HepG2 (cell line): ENCODE results near the gene UBE2N. TPM values are rescaled to one million over a fixed set of nuclear protein-coding genes. Genes with fewer than 3 reads are reported as not detected.

Source experiments
- ATAC-seq: fragments of 200-7000 bp; cut with Tn5 transposase; 3 replicates; pipeline ENCODE4 v1.9.1; 2020; ENCODE audit warnings: mild to moderate bottlenecking, moderate library complexity
- BruUV-seq: library from RNA; stranded (reverse); fragments of 400-500 nt; replicated peaks from 2 replicates; lab custom pipeline; 2021; lab: Mats Ljungman, UMichigan
- CTCF ChIA-PET: fragments of 300-600 bp; formaldehyde crosslinking; extraction: SDS; loops from one replicate; lab custom pipeline; 2021; ENCODE audit warnings: low total read pairs, inconsistent platforms, low intra/inter-chr PET ratio; lab: Yijun Ruan, JAX
- POLR2A ChIA-PET: fragments of 350-600 bp; sonication (Branson Sonifier 250); formaldehyde crosslinking; loops from one replicate; lab custom pipeline; 2020; ENCODE audit warnings: antibody characterized with exemption, inconsistent platforms; lab: Yijun Ruan, JAX
- DNase-seq: peaks from one replicate; pipeline ENCODE4 v3.0.0-alpha.2; 2015; ENCODE audit warnings: low spot score
- FAIRE-seq: peaks from 3 replicates; lab custom pipeline; 2011; peaks lifted over from hg19 to GRCh38; lab: Jason Lieb, UNC
- H2AFZ ChIP-seq: one replicate; pipeline ENCODE4 v1.6.1; 2011; ENCODE audit warnings: low read length, inconsistent platforms
- H3K27ac ChIP-seq: fragments of 300-600 bp; 3 replicates; pipeline ENCODE4 v1.8.0; 2011; ENCODE audit warnings: mixed run types, mild to moderate bottlenecking, mixed read lengths, low read length, inconsistent platforms; ENCODE audit not compliant: insufficient read depth; ENCODE audit errors: extremely low read length
- H3K27me3 ChIP-seq, 2 experiments: fragments of 200-600 bp in 1 of 2; 2 replicates in 1 of 2; 3 replicates in 1 of 2; pipeline versions ENCODE4 v1.6.0 to v1.8.0; 2011; ENCODE audit warnings: low read length in 2 of 2, mild to moderate bottlenecking in 2 of 2, moderate library complexity in 2 of 2, inconsistent platforms in 1 of 2; ENCODE audit not compliant: insufficient read depth in 2 of 2, control insufficient read depth in 1 of 2
- H3K36me3 ChIP-seq, 2 experiments: fragments of 200-600 bp in 1 of 2; replicated peaks in 1 of 2; 2 replicates in 1 of 2; 3 replicates in 1 of 2; pipeline versions ENCODE4 v1.5.1 to v1.8.0; 2011; ENCODE audit warnings: low read length in 2 of 2, inconsistent platforms in 1 of 2; ENCODE audit not compliant: insufficient read depth in 2 of 2, control insufficient read depth in 1 of 2
- H3K4me1 ChIP-seq: 2 replicates; pipeline ENCODE4 v1.5.1; 2012; ENCODE audit warnings: low read length, inconsistent platforms; ENCODE audit not compliant: insufficient read depth
- H3K4me2 ChIP-seq: 2 replicates; pipeline ENCODE4 v1.6.0; 2011; ENCODE audit warnings: low read depth, low read length, inconsistent platforms
- H3K4me3 ChIP-seq, 3 experiments: fragments of 200-600 bp in 1 of 3; sonication (generic), shearing (Covaris generic) in 1 of 3; replicated peaks in 1 of 3; 2 replicates each; pipeline ENCODE4 v1.5.1; 2011 to 2016; ENCODE audit warnings: low read length in 3 of 3, inconsistent platforms in 2 of 3, low read depth in 2 of 3, mild to moderate bottlenecking in 2 of 3, control low read depth in 1 of 3, mixed read lengths in 1 of 3; ENCODE audit not compliant: insufficient read depth in 1 of 3
- H3K79me2 ChIP-seq: one replicate; pipeline ENCODE4 v1.6.1; 2011; ENCODE audit warnings: low read length, inconsistent platforms; ENCODE audit not compliant: insufficient read depth
- H3K9ac ChIP-seq: 2 replicates; pipeline ENCODE4 v1.6.0; 2011; ENCODE audit warnings: mild to moderate bottlenecking, low read depth, low read length, inconsistent platforms; ENCODE audit not compliant: insufficient read depth
- H3K9me3 ChIP-seq: 2 replicates; pipeline ENCODE4 v1.5.1; 2012; ENCODE audit warnings: mild to moderate bottlenecking, low read length
- H4K20me1 ChIP-seq: 2 replicates; pipeline ENCODE4 v1.6.0; 2011; ENCODE audit warnings: inconsistent platforms, mild to moderate bottlenecking, low read length, moderate library complexity; ENCODE audit not compliant: insufficient read depth
- AGO2 ChIP-seq: fragments of 200-400 bp; formaldehyde crosslinking; optimal IDR thresholded peaks from 2 replicates; pipeline ENCODE3; 2017; ENCODE audit warnings: mild to moderate bottlenecking, low read depth, low read length, moderate library complexity
- ARID5B ChIP-seq: IDR thresholded peaks from 2 replicates; pipeline ENCODE4 v1.4.0; 2020; ENCODE audit warnings: mild to moderate bottlenecking, missing genetic modification reagents
- ATRX ChIP-seq: sonication (generic); formaldehyde crosslinking; IDR thresholded peaks from 2 replicates; pipeline ENCODE4 v1.4.0; 2020; ENCODE audit warnings: missing genetic modification reagents, borderline replicate concordance
- CCDC6 ChIP-seq: sonication (generic); formaldehyde crosslinking; IDR thresholded peaks from 2 replicates; pipeline ENCODE4 v1.8.1; 2022; ENCODE audit warnings: mild to moderate bottlenecking, missing genetic modification reagents, moderate library complexity
- CEBPB ChIP-seq: IDR thresholded peaks from 2 replicates; pipeline ENCODE4 v1.6.1; 2011; ENCODE audit warnings: low read depth, low read length, improper control_type of control experiment, borderline replicate concordance
- CEBPG ChIP-seq: IDR thresholded peaks from 2 replicates; pipeline ENCODE4 v1.6.1; 2016
- GTF3A ChIP-seq: sonication (generic); formaldehyde crosslinking; conservative IDR thresholded peaks from 2 replicates; pipeline ENCODE4 v1.4.0; 2020; ENCODE audit warnings: mild to moderate bottlenecking, missing genetic modification reagents
- NBN ChIP-seq: fragments of 450-650 bp; conservative IDR thresholded peaks from 2 replicates; pipeline ENCODE4 v1.6.1; 2017
- NFYC ChIP-seq: IDR thresholded peaks from 2 replicates; pipeline ENCODE4 v1.6.1; 2016; ENCODE audit warnings: missing genetic modification reagents, missing compliant biosample characterization
- POLR2G ChIP-seq: fragments of 200-400 bp; formaldehyde crosslinking; IDR thresholded peaks from 2 replicates; pipeline ENCODE4 v1.6.1; 2018; ENCODE audit warnings: mild to moderate bottlenecking, low read depth, low read length, moderate library complexity
- TEAD3 ChIP-seq: optimal IDR thresholded peaks from 2 replicates; pipeline ENCODE3; 2016; ENCODE audit warnings: borderline replicate concordance
- ZNF136 ChIP-seq: sonication (generic); formaldehyde crosslinking; IDR thresholded peaks from 2 replicates; pipeline ENCODE4 v1.8.1; 2022; ENCODE audit warnings: low read depth, mild to moderate bottlenecking, moderate library complexity, missing genetic modification reagents
- ZNF263 ChIP-seq: sonication (generic); formaldehyde crosslinking; IDR thresholded peaks from 2 replicates; pipeline ENCODE4 v1.4.0; 2020; ENCODE audit warnings: missing genetic modification reagents
- ZNF607 ChIP-seq: sonication (generic); formaldehyde crosslinking; IDR thresholded peaks from 2 replicates; pipeline ENCODE4 v1.5.1; 2020; ENCODE audit warnings: missing genetic modification reagents, mild to moderate bottlenecking, borderline replicate concordance
- ZNF615 ChIP-seq: sonication (generic); formaldehyde crosslinking; IDR thresholded peaks from 2 replicates; pipeline ENCODE4 v1.5.0; 2020; ENCODE audit warnings: mild to moderate bottlenecking, missing genetic modification reagents, borderline replicate concordance
- WGBS: methylation state at CpG from one replicate; pipeline ENCODE4 v1.1.6; 2017; ENCODE audit warnings: low lambda C conversion rate; 5-methylcytosine and 5-hydroxymethylcytosine counted together
- in situ Hi-C: cut with HindIII; loops from 2 replicates; pipeline ENCODE4 v1.10.0; 2017; ENCODE audit warnings: low pct_unique_long_range_greater_than_20kb; ENCODE audit not compliant: extremely low pct_ligation_motif_present
- intact Hi-C: fragments of 100-400 bp; cut with micrococcal nuclease; formaldehyde crosslinking; loops from one replicate; pipeline ENCODE4 v1.10.0; 2022; ENCODE audit not compliant: unreplicated experiment
- polyA plus RNA-seq, 8 experiments: library from polyadenylated mRNA; depleted of rRNA in 3 of 8; stranded (reverse) in 7 of 8; unstranded in 1 of 8; fragments of >200 nt; fragmentation: Illumina TruSeq in 4 of 8; extraction: Trizol in 4 of 8; gene quantifications; 2 replicates each; pipeline versions ENCODE4 v1.2.1 to v1.2.3, GENCODE V29; 2011 to 2016; ENCODE audit warnings: low read depth in 4 of 8, missing spikeins in 1 of 8, mixed read lengths in 1 of 8; ENCODE audit not compliant: insufficient read depth in 1 of 8
- total RNA-seq, 5 experiments: library from RNA; depleted of rRNA; stranded (reverse); fragments of >200 nt; fragmentation: Illumina TruSeq; extraction: Trizol; gene quantifications; 2 replicates each; pipeline ENCODE4 v1.2.3, GENCODE V29; 2016; ENCODE audit warnings: low read depth in 1 of 5
- TF ChIP-seq, protein P1 (sequence below): sonication (generic); formaldehyde crosslinking; IDR thresholded peaks from 2 replicates; pipeline ENCODE4 v1.5.0; 2020; ENCODE audit warnings: missing genetic modification reagents

Gene UBE2N
- total and polyA plus RNA-seq, 2 of the 13 experiments (the other 11 are each of a cell fraction or from before 2014, with no cell fraction given) = 188 to 197 TPM

DNA sequence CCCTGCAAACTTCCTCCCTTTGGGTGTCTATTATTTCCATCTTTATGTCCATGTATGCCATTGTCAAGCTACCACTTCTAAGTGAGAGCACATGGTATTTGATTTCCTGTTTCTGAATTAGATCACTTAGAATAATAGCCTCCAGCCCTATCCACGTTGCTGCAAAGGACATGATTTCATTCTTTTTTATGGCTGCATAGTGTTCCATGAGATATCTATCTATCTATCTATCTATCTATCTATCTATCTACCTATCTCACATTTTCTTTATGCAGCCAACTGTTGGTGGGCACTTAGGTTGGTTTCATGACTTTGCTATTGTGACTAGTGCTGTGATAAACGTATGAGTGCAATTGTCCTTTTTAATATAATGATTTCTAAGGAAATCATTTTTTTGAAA is 14.3 kb upstream of the UBE2N start:
- ChIA-PET POLR2A (no interaction called here), CTCF (no interaction called here)
- Histone ChIP-seq H3K36me3 (no peaks in the 10 kb centered on the region), H3K4me2 (no peak overlapping the region), H3K9me3 (no peaks in the 10 kb centered on the region), H2AFZ (no peak overlapping the region), H3K4me3 (no peak overlapping the region), H3K9ac (no peak overlapping the region), H3K79me2 (no peaks in the 10 kb centered on the region), H3K27ac (no peak overlapping the region), H3K4me1 (peaks cover 52% of the 10 kb centered on the region)
- FAIRE-seq = no peak
- no TSS peak for BruUV-seq
- no peak for DNase-seq
- ATAC-seq = no peak
- in situ Hi-C loops (no loop called here), intact Hi-C loops (no loop called here)
- TF ChIP-seq ZNF615 = no peak
- no peak for TF ChIP-seq AGO2
- TF ChIP-seq CCDC6 (CRISPR knock-in tag) = no peak
- no peak for TF ChIP-seq NFYC (CRISPR knock-in tag)
- TF ChIP-seq, protein P1, sequence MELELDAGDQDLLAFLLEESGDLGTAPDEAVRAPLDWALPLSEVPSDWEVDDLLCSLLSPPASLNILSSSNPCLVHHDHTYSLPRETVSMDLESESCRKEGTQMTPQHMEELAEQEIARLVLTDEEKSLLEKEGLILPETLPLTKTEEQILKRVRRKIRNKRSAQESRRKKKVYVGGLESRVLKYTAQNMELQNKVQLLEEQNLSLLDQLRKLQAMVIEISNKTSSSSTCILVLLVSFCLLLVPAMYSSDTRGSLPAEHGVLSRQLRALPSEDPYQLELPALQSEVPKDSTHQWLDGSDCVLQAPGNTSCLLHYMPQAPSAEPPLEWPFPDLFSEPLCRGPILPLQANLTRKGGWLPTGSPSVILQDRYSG (CRISPR knock-in tag) = no peak
- no peak for TF ChIP-seq ZNF263 (CRISPR knock-in tag)
- TF ChIP-seq, all 625 proteins: peak for 0
- no peaks in the 10 kb centered on the region for H3K27me3 ChIP-seq
- 48% methylated on average over 2 of the region's 2 CpGs for WGBS
- H4K20me1 ChIP-seq = no peaks in the 10 kb centered on the region

DNA sequence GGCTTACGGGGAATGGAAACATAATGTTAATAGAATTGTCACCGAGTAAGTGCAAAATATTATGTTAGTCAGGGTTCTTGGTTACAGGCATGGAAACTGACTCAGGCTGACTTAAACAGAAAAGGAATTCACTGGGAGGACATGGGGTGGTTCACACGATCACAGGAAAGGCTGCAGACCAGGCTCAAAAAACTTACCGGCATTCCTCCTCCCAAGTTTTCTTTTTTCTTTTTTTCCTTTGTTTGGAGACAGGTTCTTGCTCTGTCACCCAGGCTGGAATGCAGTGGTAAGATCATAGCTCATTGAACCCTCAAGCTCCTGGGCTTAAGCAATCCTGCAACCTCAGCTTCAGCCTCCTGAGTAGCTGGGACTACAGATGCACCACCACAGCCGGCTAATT is 11.9 kb upstream of the UBE2N start:
- H3K79me2 ChIP-seq = no peaks in the 10 kb centered on the region
- POLR2A ChIA-PET = interaction anchor here (0.9 kb wide), 1 partner anchor 11 kb away, joined by 4 read pairs; no protein-coding TSS in a partner anchor
- in situ Hi-C loops (no loop called here), intact Hi-C loops (no loop called here)
- DNase-seq = no peak
- CTCF ChIA-PET = no interaction called here
- no peak overlapping the region; the same call in 1 of the 2 replicates for H3K9ac ChIP-seq
- no peaks in the 10 kb centered on the region for H3K9me3 ChIP-seq
- peak overlapping the region; percentile 57 for H3K27ac ChIP-seq
- H3K4me1 ChIP-seq = peaks cover 60% of the 10 kb centered on the region
- no peaks in the 10 kb centered on the region for H3K27me3 ChIP-seq
- no peak overlapping the region for H3K4me3 ChIP-seq
- WGBS = 38% methylated on average over 5 of the region's 5 CpGs
- BruUV-seq = no TSS peak
- FAIRE-seq = no peak
- H4K20me1 ChIP-seq = no peaks in the 10 kb centered on the region
- ATAC-seq = peak; percentile 70
- H3K4me2 ChIP-seq = peak overlapping the region; percentile 25
- no peaks in the 10 kb centered on the region for H3K36me3 ChIP-seq
- peak overlapping the region; percentile 31 for H2AFZ ChIP-seq
- TF ChIP-seq ZNF607 = 0 out of 2 replicates have a peak, but pooled peaks have one; percentile 14
- TF ChIP-seq CEBPB = peak; percentile 14; the same call in 1 of the 2 replicates
- no peak for TF ChIP-seq ATRX (CRISPR knock-in tag)
- TF ChIP-seq POLR2G = no peak
- peak; percentile 58 for TF ChIP-seq TEAD3
- TF ChIP-seq CEBPG (CRISPR knock-in tag) = peak; percentile 68
- TF ChIP-seq ZNF136 = no peak
- no peak for TF ChIP-seq NBN
- 0 out of 2 replicates have a peak, but pooled peaks have one; percentile 20 for TF ChIP-seq ARID5B (CRISPR knock-in tag)
- no peak for TF ChIP-seq GTF3A (CRISPR knock-in tag)
